ENCODE measurements around the gene PSMC1.

DNA sequence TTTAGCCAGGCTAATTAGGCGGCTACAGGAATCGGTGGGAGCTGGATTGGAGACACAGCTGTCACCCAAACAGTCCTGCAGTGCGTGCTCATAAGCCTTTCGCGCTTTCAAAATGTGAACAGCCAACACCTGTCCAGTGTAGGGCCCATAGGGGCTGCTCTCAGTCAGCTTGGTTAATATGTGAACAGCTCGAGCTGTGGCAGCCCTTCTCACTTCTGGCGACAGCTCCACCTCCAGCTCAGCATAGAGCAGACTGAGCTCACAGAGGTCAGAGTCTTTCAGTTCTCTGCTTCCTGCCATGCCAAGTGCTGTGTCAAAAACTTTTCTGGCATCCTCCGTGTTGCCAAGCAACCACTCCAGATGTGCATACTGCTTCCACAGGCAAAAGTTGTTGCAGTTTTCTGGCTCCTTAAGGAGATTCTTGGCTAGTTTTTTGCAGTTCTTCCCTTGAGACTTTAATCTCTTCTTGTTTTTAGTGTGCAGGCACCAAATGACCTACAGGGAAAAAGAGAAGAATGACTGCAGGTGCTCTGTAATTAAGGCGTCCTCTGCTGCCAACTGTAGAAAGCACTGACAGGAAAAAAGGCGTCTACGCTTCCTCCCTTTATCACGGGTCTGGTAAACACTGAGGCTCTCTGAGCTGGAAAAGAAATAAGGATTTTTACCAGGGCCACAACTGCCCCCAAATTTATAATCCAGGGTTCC lies 32.5 kb downstream of the PSMC1 start:
- no peak for TF ChIP-seq EZH2 (IDR thresholded peaks at IDR 0.05; ENCODE audit: borderline replicate concordance, low read depth, low read length, poor library complexity, severe bottlenecking)
- TF ChIP-seq, protein P1, sequence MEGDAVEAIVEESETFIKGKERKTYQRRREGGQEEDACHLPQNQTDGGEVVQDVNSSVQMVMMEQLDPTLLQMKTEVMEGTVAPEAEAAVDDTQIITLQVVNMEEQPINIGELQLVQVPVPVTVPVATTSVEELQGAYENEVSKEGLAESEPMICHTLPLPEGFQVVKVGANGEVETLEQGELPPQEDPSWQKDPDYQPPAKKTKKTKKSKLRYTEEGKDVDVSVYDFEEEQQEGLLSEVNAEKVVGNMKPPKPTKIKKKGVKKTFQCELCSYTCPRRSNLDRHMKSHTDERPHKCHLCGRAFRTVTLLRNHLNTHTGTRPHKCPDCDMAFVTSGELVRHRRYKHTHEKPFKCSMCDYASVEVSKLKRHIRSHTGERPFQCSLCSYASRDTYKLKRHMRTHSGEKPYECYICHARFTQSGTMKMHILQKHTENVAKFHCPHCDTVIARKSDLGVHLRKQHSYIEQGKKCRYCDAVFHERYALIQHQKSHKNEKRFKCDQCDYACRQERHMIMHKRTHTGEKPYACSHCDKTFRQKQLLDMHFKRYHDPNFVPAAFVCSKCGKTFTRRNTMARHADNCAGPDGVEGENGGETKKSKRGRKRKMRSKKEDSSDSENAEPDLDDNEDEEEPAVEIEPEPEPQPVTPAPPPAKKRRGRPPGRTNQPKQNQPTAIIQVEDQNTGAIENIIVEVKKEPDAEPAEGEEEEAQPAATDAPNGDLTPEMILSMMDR (conservative IDR thresholded peaks at IDR 0.05; ENCODE audit: low read depth, low read length): no peak

Data from A673 (cell line).